WTC11 (cell line): ENCODE data around the gene GMNC. TPM values are rescaled to one million over a fixed set of nuclear protein-coding genes. Genes with fewer than 3 reads are reported as not detected.

ENCODE experiments used
- ATAC-seq: fragments of 200-7000 bp; cut with Tn5 transposase; 2 replicates; pipeline ENCODE4 v1.10.0; 2021; ENCODE audit warnings: mild to moderate bottlenecking, moderate library complexity
- CTCF ChIA-PET: fragments of 300-600 bp; sonication (Branson Sonifier 250); formaldehyde crosslinking; loops from one replicate; lab custom pipeline; 2021; ENCODE audit warnings: antibody characterized with exemption; lab: Charles Lee
- POLR2A ChIA-PET: fragments of 350-600 bp; sonication (Branson Sonifier 250); formaldehyde crosslinking; loops from one replicate; lab custom pipeline; 2021; ENCODE audit warnings: antibody characterized with exemption; lab: Charles Lee
- DNase-seq: peaks from one replicate; pipeline ENCODE4 v3.0.0; 2021; ENCODE audit warnings: low spot score
- H3K27ac Mint-ChIP-seq: 2 replicates; pipeline ENCODE4 v1.8.0; 2021; ENCODE audit warnings: mixed read lengths
- H3K27me3 Mint-ChIP-seq: 2 replicates; pipeline ENCODE4 v1.8.0; 2021; ENCODE audit warnings: low read depth, mild to moderate bottlenecking, moderate library complexity, mixed read lengths
- H3K36me3 Mint-ChIP-seq: 2 replicates; pipeline ENCODE4 v1.8.0; 2021; ENCODE audit warnings: mixed read lengths
- H3K4me1 Mint-ChIP-seq: 2 replicates; pipeline ENCODE4 v1.8.0; 2022; ENCODE audit warnings: mixed read lengths
- H3K4me3 Mint-ChIP-seq: 2 replicates; pipeline ENCODE4 v1.8.0; 2021; ENCODE audit warnings: mild to moderate bottlenecking, moderate library complexity, mixed read lengths
- H3K9me3 Mint-ChIP-seq: 2 replicates; pipeline ENCODE4 v1.8.0; 2021; ENCODE audit warnings: mixed read lengths
- E2F5 ChIP-seq: sonication (generic); formaldehyde crosslinking; IDR thresholded peaks from 2 replicates; pipeline ENCODE4 v1.8.1; 2022; ENCODE audit warnings: mild to moderate bottlenecking, moderate library complexity, missing genetic modification reagents
- ELF4 ChIP-seq: sonication (generic); formaldehyde crosslinking; IDR thresholded peaks from 2 replicates; pipeline ENCODE4 v1.8.1; 2022; ENCODE audit warnings: low read depth, mild to moderate bottlenecking, moderate library complexity, missing genetic modification reagents
- ETV6 ChIP-seq: sonication (generic); formaldehyde crosslinking; IDR thresholded peaks from 2 replicates; pipeline ENCODE4 v1.8.1; 2022; ENCODE audit warnings: mild to moderate bottlenecking, missing genetic modification reagents
- FOXK1 ChIP-seq: sonication (generic); formaldehyde crosslinking; IDR thresholded peaks from 2 replicates; pipeline ENCODE4 v1.8.0; 2022; ENCODE audit warnings: mild to moderate bottlenecking, moderate library complexity, missing genetic modification reagents
- IRF1 ChIP-seq: sonication (generic); formaldehyde crosslinking; IDR thresholded peaks from 2 replicates; pipeline ENCODE4 v1.8.0; 2023; ENCODE audit warnings: missing genetic modification reagents
- MXD4 ChIP-seq: fragments of 250-450 bp; sonication (Bioruptor Pico); IDR thresholded peaks from 2 replicates; pipeline ENCODE4 v1.8.0; 2021; ENCODE audit warnings: mild to moderate bottlenecking, moderate library complexity, borderline replicate concordance
- NFE2L1 ChIP-seq: sonication (generic); formaldehyde crosslinking; IDR thresholded peaks from 2 replicates; pipeline ENCODE4 v1.8.1; 2023; ENCODE audit warnings: missing genetic modification reagents
- NFYB ChIP-seq: sonication (generic); formaldehyde crosslinking; conservative IDR thresholded peaks from 2 replicates; pipeline ENCODE4 v1.8.0; 2022; ENCODE audit warnings: low read depth, missing genetic modification reagents
- NR3C1 ChIP-seq: sonication (generic); formaldehyde crosslinking; conservative IDR thresholded peaks from 2 replicates; pipeline ENCODE4 v1.8.1; 2023; ENCODE audit warnings: low read depth, mild to moderate bottlenecking, missing genetic modification reagents
- PRDM15 ChIP-seq: sonication (generic); formaldehyde crosslinking; IDR thresholded peaks from 2 replicates; pipeline ENCODE4 v1.8.0; 2022; ENCODE audit warnings: missing genetic modification reagents
- RORB ChIP-seq: fragments of 250-450 bp; sonication (Bioruptor Pico); IDR thresholded peaks from 2 replicates; pipeline ENCODE4 v1.9.0; 2021; ENCODE audit warnings: mild to moderate bottlenecking
- SMAD4 ChIP-seq: sonication (generic); formaldehyde crosslinking; IDR thresholded peaks from 2 replicates; pipeline ENCODE4 v1.8.0; 2022; ENCODE audit warnings: mild to moderate bottlenecking, missing genetic modification reagents
- TCF7 ChIP-seq: sonication (generic); formaldehyde crosslinking; IDR thresholded peaks from 2 replicates; pipeline ENCODE4 v1.8.0; 2022; ENCODE audit warnings: mild to moderate bottlenecking, low read depth, missing genetic modification reagents, moderate library complexity
- USF2 ChIP-seq: sonication (generic); formaldehyde crosslinking; IDR thresholded peaks from 2 replicates; pipeline ENCODE4 v1.8.1; 2023; ENCODE audit warnings: mild to moderate bottlenecking, missing genetic modification reagents, moderate library complexity
- ZBTB21 ChIP-seq: sonication (generic); formaldehyde crosslinking; IDR thresholded peaks from 2 replicates; pipeline ENCODE4 v1.8.1; 2023; ENCODE audit warnings: mild to moderate bottlenecking, missing genetic modification reagents, borderline replicate concordance
- ZBTB43 ChIP-seq: sonication (generic); formaldehyde crosslinking; IDR thresholded peaks from 2 replicates; pipeline ENCODE4 v1.8.1; 2023; ENCODE audit warnings: mild to moderate bottlenecking, missing genetic modification reagents
- ZNF317 ChIP-seq: sonication (generic); formaldehyde crosslinking; IDR thresholded peaks from 2 replicates; pipeline ENCODE4 v1.8.1; 2023; ENCODE audit warnings: low read depth, mild to moderate bottlenecking, moderate library complexity, missing genetic modification reagents, borderline replicate concordance
- ZNF423 ChIP-seq: fragments of 250-450 bp; sonication (Bioruptor Pico); IDR thresholded peaks from 2 replicates; pipeline ENCODE4 v2.1.2; 2022; ENCODE audit warnings: mild to moderate bottlenecking, moderate library complexity
- ZNF671 ChIP-seq: fragments of 250-450 bp; sonication (Bioruptor Pico); IDR thresholded peaks from 2 replicates; pipeline ENCODE4 v1.8.0; 2021; ENCODE audit warnings: mild to moderate bottlenecking
- total RNA-seq: library from RNA; stranded (reverse); gene quantifications from 3 replicates; pipeline ENCODE4 v1.2.3, GENCODE V29; 2021

The GMNC gene
- total RNA-seq, 1 experiment from 2014 or later: 0.39 TPM

GRCh38 chr3:190865419-190865818, 2.9 kb upstream of the GMNC start:
- CTCF ChIA-PET: interaction anchor here (0.7 kb wide), 2 partner anchors 133 to 1695 kb away, joined by 3 to 4 read pairs; no protein-coding TSS in a partner anchor
- no peak for ATAC-seq
- no peak for DNase-seq
- Mint-ChIP-seq H3K4me3 (no peak overlapping the region), H3K27me3 (peaks cover 48% of the 10 kb centered on the region), H3K36me3 (no peaks in the 10 kb centered on the region), H3K27ac (no peak overlapping the region), H3K9me3 (no peaks in the 10 kb centered on the region), H3K4me1 (peaks cover 6% of the 10 kb centered on the region)
- POLR2A ChIA-PET: no interaction called here
- TF ChIP-seq SMAD4: no peak

GRCh38 chr3:190864002-190864401, 1.5 kb upstream of the GMNC start:
- Mint-ChIP-seq H3K4me3 (no peak overlapping the region), H3K27ac (no peak overlapping the region), H3K27me3 (peaks cover 51% of the 10 kb centered on the region), H3K9me3 (no peaks in the 10 kb centered on the region), H3K4me1 (peaks cover 10% of the 10 kb centered on the region), H3K36me3 (no peaks in the 10 kb centered on the region)
- ChIA-PET POLR2A (no interaction called here), CTCF (no interaction called here)
- ATAC-seq (no peak), DNase-seq (no peak)
- no peak for TF ChIP-seq PRDM15
- TF ChIP-seq IRF1: no peak
- no peak for TF ChIP-seq FOXK1 (CRISPR knock-in tag)
- no peak for TF ChIP-seq ZBTB43
- TF ChIP-seq E2F5: no peak
- TF ChIP-seq ZNF671 (CRISPR knock-in tag): no peak

- H3K27ac Mint-ChIP-seq: no peak overlapping the region
- peak overlapping the region; percentile 94 for H3K4me3 Mint-ChIP-seq
- H3K27me3 Mint-ChIP-seq: peaks cover 51% of the 10 kb centered on the region
- ChIA-PET CTCF (interaction anchor here (0.7 to 1.7 kb wide), 2 partner anchors 21 to 162 kb away, joined by 3 to 12 read pairs; no protein-coding TSS in a partner anchor), POLR2A (no interaction called here)
- H3K4me1 Mint-ChIP-seq: peaks cover 16% of the 10 kb centered on the region
- DNase-seq (no peak), ATAC-seq (no peak)
- H3K9me3 Mint-ChIP-seq: no peaks in the 10 kb centered on the region
- TF ChIP-seq TCF7 (CRISPR knock-in tag): no peak
- TF ChIP-seq NFYB (CRISPR knock-in tag): no peak
- no peak for TF ChIP-seq ELF4 (CRISPR knock-in tag)
- TF ChIP-seq NR3C1 (CRISPR knock-in tag): no peak
- no peak for TF ChIP-seq ZNF317
- TF ChIP-seq NFE2L1 (CRISPR knock-in tag): no peak
- TF ChIP-seq USF2 (CRISPR knock-in tag): no peak
- no peak for TF ChIP-seq RORB
- TF ChIP-seq ETV6: no peak
- no peak for TF ChIP-seq ZBTB21
- no peak for TF ChIP-seq ZNF423 (CRISPR knock-in tag)
- TF ChIP-seq MXD4 (CRISPR knock-in tag): no peak
- H3K36me3 Mint-ChIP-seq: no peaks in the 10 kb centered on the region
Measured at GRCh38 chr3:190863119-190863465, 598 bp upstream of the GMNC start.
